ENCODE data around the gene KNG1. TPM values are rescaled to one million over a fixed set of nuclear protein-coding genes. Genes with fewer than 3 reads are reported as not detected.

KNG1 gene
- polyA plus RNA-seq, 1 experiment: not detected

DNA sequence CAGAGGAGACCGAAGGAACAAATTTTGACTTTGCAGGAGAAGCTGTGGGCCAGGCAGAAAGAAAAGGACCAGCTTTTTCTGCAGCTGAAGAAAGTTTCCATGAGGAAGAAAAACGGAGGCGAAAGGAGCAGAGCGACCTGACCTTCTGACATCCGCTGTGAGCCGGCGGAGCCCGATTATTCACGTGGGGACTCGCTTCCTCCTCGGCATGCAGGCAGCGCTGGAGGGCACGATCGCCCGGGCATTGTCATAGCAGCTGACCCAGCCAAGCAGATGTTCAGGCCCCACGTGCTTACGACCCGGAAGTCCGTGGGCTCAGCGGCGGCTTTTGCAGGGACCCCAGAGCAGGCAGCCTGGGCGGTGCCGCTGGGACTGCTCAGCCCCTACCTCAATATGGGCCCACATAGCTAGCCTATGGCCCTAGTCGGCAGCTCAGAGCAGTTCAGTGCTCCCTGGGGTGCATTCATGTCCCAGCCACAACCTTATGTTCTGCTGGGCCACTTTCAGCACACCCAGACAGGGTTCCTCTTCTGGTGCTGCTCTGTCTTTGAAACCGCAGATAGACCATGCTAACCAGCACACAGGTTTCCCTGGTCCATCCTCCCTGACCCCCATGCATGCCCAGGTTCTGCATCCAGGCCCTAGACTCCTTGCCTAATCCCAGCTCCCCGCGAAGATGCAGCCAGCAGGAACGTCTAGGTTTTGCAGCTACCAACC lies 55.7 kb downstream of the KNG1 start:
- DNase-seq (ENCODE audit: low read depth, low spot score): no peak
- TF ChIP-seq, protein P1, sequence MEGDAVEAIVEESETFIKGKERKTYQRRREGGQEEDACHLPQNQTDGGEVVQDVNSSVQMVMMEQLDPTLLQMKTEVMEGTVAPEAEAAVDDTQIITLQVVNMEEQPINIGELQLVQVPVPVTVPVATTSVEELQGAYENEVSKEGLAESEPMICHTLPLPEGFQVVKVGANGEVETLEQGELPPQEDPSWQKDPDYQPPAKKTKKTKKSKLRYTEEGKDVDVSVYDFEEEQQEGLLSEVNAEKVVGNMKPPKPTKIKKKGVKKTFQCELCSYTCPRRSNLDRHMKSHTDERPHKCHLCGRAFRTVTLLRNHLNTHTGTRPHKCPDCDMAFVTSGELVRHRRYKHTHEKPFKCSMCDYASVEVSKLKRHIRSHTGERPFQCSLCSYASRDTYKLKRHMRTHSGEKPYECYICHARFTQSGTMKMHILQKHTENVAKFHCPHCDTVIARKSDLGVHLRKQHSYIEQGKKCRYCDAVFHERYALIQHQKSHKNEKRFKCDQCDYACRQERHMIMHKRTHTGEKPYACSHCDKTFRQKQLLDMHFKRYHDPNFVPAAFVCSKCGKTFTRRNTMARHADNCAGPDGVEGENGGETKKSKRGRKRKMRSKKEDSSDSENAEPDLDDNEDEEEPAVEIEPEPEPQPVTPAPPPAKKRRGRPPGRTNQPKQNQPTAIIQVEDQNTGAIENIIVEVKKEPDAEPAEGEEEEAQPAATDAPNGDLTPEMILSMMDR (IDR thresholded peaks at IDR 0.05; ENCODE audit: low read depth, low read length): no peak
- Histone ChIP-seq H3K27me3 (ENCODE audit: control insufficient read depth, insufficient read depth, low read length) (no peaks in the 10 kb centered on the region), H3K4me3 (ENCODE audit: low read depth, low read length) (peak overlapping the region; percentile 39), H3K9me3 (ENCODE audit: control insufficient read depth, insufficient read depth, low read length) (no peaks in the 10 kb centered on the region), H3K27ac (ENCODE audit: low read depth, low read length) (no peak overlapping the region)
- ChIA-PET POLR2A (interaction anchor here (2.6 kb wide), 1 partner anchor 10 kb away, joined by 24 read pairs; the partner anchor contains the start of gene EIF4A2), CTCF (interaction anchor here (1.3 to 2.2 kb wide), 3 partner anchors 49 to 158 kb away, joined by 3 to 10 read pairs (median 9); no protein-coding TSS in a partner anchor)

DNA sequence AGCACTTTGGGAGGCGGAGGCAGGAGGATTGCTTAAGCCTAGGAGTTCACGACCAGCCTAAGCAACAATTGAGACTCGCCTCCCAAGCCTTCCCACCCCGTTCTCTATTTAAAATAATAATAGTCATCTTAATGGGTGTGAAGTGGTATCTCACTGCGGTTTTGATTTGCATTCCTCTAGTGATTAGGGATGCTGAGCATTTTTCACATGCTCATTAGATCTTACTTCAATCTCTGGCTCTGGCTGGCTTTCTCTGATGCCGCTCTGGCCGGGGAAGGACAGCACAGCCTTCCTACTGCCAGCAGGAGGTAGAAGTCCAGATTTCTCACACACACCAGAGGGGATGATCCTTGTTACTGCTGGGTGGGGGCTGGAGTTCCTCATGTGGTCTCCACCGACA lies 58.8 kb downstream of the KNG1 start:
- DNase-seq (ENCODE audit: low read depth, low spot score): no peak
- H3K27ac ChIP-seq (ENCODE audit: low read depth, low read length): no peak overlapping the region
- ChIA-PET CTCF (interaction anchor here (1.1 kb wide), 1 partner anchor 161 kb away, joined by 4 read pairs; no protein-coding TSS in a partner anchor), POLR2A (no interaction called here)
- TF ChIP-seq, protein P1 (IDR thresholded peaks at IDR 0.05; ENCODE audit: low read depth, low read length): no peak
- no peak overlapping the region for H3K4me3 ChIP-seq (ENCODE audit: low read depth, low read length)
- H3K9me3 ChIP-seq (ENCODE audit: control insufficient read depth, insufficient read depth, low read length): no peaks in the 10 kb centered on the region
- no peaks in the 10 kb centered on the region for H3K27me3 ChIP-seq (ENCODE audit: control insufficient read depth, insufficient read depth, low read length)

DNA sequence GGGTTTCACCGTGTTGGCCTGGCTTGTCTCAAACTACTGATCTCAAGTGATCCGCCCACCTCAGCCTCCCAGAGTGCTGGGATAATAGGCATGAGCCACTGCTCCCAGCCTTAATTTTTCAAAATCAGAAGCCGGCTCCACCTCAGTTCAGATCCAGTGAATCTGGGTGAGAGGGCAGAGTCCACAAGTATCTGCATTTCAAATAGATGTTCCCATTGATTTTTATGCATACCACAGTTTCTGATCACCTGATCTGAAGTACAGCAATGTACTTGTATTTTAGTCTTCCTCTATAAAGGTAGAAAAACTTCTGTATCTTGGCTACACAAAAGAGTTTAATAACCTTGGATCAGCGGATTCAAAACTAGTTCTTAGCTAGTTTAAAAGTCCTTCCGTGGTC lies 62.0 kb downstream of the KNG1 start:
- Histone ChIP-seq H3K27ac (ENCODE audit: low read depth, low read length) (no peak overlapping the region), H3K27me3 (ENCODE audit: control insufficient read depth, insufficient read depth, low read length) (no peaks in the 10 kb centered on the region), H3K9me3 (ENCODE audit: control insufficient read depth, insufficient read depth, low read length) (0 out of 2 replicates have a peak, but pooled peaks cover 4% of the 10 kb centered on the region), H3K4me3 (ENCODE audit: low read depth, low read length) (no peak overlapping the region)
- TF ChIP-seq, protein P1 (IDR thresholded peaks at IDR 0.05; ENCODE audit: low read depth, low read length): no peak
- DNase-seq (ENCODE audit: low read depth, low spot score): no peak
- CTCF ChIA-PET: interaction anchor here (1.6 kb wide), 1 partner anchor 162 kb away, joined by 4 read pairs; no protein-coding TSS in a partner anchor
- POLR2A ChIA-PET: no interaction called here

DNA sequence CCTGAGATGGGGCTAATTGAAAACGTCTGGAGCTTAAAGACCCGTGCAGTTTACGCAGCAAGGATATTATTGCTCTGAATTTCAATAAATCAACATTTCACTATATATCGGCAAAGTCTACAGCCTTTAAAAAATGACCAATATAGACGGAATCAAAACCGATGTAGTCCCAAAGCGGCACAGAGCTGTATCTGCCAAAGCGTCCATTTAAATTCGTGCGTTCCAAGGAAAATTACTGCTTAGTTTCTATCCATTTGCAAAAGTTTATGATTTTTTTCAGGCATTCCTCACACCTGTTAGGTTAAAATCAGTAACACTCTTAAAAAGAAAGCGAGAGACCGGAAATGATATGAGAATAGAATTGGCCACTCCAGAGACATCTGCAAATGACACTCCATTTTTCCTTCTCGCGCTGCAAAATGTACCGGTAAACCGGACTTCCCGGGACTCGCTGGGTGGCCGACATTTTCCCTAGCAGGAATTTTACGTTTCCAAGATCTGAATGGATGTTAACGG lies 65.4 kb downstream of the KNG1 start:
- CTCF ChIA-PET: interaction anchor here (1.3 to 3.8 kb wide), 3 partner anchors 39 to 168 kb away, joined by 4 to 15 read pairs (median 6); no protein-coding TSS in a partner anchor
- H3K27ac ChIP-seq (ENCODE audit: low read depth, low read length): peak overlapping the region; percentile 98

More for the DNA sequence above, 65.4 kb downstream of the KNG1 start:
- no peak for DNase-seq (ENCODE audit: low read depth, low spot score)
- H3K27me3 ChIP-seq (ENCODE audit: control insufficient read depth, insufficient read depth, low read length): no peaks in the 10 kb centered on the region
- H3K9me3 ChIP-seq (ENCODE audit: control insufficient read depth, insufficient read depth, low read length): 0 out of 2 replicates have a peak, but pooled peaks cover 4% of the 10 kb centered on the region
- POLR2A ChIA-PET: interaction anchor here (0.6 to 2.7 kb wide), 21 partner anchors 10 to 845 kb away, joined by 3 to 36 read pairs (median 6); partner anchors contain the start of genes DNAJB11, ETV5, RPL39L and TBCCD1
- H3K4me3 ChIP-seq (ENCODE audit: low read depth, low read length): peak overlapping the region; percentile 100
- TF ChIP-seq, protein P1 (IDR thresholded peaks at IDR 0.05; ENCODE audit: low read depth, low read length): no peak

All from AG04450 (cell line).